Choroid plexus epithelial cell (primary cell): ENCODE measurements around the gene LINS1.

Source experiments
- DNase-seq: peaks from one replicate; pipeline ENCODE4 v3.0.0-alpha.2; 2010; ENCODE audit warnings: low read depth
- H3K4me3 ChIP-seq: 2 replicates; pipeline ENCODE4 v1.5.1; 2011; ENCODE audit warnings: low read depth, mild to moderate bottlenecking, control low read depth, low read length, moderate library complexity
- TF ChIP-seq, protein P1 (sequence below): conservative IDR thresholded peaks from 2 replicates; pipeline ENCODE4 v1.5.1; 2011; ENCODE audit warnings: low read depth, mild to moderate bottlenecking, control low read depth, inconsistent platforms, low read length, moderate library complexity

LINS1 gene

DNA sequence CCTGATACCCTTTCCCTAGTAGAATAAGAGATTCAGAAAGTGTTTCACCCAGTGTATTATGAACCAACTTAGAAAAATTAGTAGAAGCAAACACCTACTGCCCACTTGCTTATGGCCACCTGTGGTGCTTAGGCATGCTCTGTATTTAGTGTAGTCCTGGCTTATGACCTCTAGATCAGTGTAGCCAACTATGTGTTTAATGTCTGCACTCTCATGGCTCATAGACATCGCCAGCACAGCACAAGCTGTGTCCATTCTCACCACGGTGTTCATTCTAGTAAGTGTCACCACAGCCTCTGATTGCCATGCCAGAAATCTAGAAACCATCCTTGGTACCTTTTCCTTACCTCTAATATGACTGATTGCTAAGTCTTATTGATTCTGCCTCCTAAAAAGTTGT lies 14.7 kb upstream of the LINS1 start:
- no peak overlapping the region for H3K4me3 ChIP-seq
- TF ChIP-seq, protein P1, sequence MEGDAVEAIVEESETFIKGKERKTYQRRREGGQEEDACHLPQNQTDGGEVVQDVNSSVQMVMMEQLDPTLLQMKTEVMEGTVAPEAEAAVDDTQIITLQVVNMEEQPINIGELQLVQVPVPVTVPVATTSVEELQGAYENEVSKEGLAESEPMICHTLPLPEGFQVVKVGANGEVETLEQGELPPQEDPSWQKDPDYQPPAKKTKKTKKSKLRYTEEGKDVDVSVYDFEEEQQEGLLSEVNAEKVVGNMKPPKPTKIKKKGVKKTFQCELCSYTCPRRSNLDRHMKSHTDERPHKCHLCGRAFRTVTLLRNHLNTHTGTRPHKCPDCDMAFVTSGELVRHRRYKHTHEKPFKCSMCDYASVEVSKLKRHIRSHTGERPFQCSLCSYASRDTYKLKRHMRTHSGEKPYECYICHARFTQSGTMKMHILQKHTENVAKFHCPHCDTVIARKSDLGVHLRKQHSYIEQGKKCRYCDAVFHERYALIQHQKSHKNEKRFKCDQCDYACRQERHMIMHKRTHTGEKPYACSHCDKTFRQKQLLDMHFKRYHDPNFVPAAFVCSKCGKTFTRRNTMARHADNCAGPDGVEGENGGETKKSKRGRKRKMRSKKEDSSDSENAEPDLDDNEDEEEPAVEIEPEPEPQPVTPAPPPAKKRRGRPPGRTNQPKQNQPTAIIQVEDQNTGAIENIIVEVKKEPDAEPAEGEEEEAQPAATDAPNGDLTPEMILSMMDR, result no peak
- DNase-seq, result no peak

DNA sequence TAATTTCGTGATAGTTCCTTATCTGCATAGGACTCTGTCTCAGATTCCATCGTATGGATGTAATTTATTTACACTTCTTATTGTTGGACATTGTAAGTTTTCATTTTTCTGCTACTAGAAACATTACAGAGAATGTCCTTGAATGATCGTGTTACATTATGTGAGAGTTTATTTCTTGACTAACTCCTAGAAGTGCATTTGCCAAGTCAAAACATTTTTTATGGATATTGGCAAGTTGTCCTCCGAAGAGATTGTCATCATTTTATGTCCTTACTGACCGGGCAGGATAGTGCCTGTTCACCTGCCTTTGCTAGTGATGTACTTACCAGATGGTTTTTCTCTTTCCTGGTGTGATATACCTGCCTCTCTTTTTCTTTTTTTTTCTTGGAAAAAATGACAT lies 13.8 kb upstream of the LINS1 start:
- no peak for DNase-seq
- TF ChIP-seq, protein P1, result no peak
- no peak overlapping the region for H3K4me3 ChIP-seq

DNA sequence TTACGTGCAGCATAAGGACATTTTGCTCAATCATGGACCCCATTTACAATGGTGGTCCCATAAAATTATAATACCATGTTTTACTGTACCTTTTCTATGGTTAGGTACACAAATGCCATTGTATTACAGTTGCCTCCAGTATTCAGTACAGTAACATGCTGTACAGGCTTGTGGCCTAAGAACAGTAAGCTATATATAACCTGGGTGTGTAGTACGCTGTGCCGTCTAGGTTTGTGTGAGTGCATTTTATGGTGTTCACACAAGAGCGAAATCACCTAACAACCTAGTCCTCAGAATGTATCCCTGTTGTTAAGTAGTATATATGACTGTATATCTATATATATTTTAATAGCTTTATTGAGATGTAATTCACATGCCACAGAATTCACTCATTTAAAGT lies 12.9 kb upstream of the LINS1 start:
- H3K4me3 ChIP-seq, result no peak overlapping the region
- TF ChIP-seq, protein P1, result no peak
- DNase-seq, result no peak

DNA sequence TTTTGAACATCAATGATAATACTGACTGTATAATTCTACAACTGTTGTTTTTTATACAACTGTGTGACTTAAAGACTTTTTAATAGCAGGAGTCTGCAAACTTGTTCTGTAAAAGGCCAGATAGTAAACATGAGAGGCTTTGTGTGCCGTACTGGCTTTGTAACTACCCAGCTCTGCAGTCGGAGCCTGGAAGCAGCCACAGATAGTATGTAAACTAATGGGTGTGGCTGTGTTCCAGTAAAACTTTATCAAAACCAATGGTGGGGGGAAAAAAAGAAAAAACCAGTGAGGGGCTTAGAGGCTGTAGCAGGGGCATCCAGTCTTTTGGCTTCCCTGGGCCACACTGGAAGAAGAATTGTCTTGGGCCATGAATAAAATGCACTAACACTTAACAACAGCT lies 12.4 kb upstream of the LINS1 start:
- H3K4me3 ChIP-seq, result no peak overlapping the region
- no peak for DNase-seq
- TF ChIP-seq, protein P1, result no peak

DNA sequence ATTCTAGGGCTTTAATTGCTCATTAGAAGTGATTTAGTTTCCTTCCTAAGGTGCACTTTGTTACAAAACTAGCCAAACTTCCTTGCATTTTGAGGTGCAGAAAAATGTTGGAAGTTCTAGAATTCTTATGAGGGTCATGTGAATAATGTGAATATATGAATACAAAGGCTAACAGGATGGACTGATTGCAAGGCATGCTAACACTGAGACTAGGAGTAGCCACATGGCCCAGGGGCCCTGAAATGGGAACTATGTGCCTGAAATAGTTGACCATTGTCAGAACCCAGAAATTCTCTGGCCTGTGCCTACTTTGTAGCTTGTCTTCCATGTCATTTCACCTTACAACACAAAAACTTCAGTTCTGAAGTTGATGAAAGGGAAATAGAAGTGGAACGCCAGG lies 11.2 kb upstream of the LINS1 start:
- DNase-seq, result no peak
- H3K4me3 ChIP-seq, result no peak overlapping the region
- TF ChIP-seq, protein P1, result no peak

DNA sequence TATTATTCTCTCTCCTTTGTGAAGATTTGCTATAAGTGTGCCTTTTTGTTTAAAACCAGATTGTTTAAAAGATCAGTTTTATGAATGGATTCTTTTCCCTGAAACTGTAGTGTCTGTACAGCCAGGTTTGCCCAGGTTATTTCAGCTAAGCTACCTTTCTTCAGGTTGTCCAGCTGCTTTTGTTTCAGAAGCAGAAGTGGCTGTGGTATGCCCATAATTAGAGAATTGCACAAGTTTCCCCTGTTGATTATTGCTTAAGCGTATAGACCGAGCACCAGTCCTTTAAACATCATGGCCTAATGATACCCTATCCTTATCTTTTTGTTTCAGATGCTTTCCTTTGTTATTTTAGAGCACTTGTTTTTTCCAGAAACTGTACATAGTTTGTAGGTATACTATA lies 10.6 kb upstream of the LINS1 start:
- TF ChIP-seq, protein P1, result no peak
- no peak overlapping the region for H3K4me3 ChIP-seq
- DNase-seq, result no peak

DNA sequence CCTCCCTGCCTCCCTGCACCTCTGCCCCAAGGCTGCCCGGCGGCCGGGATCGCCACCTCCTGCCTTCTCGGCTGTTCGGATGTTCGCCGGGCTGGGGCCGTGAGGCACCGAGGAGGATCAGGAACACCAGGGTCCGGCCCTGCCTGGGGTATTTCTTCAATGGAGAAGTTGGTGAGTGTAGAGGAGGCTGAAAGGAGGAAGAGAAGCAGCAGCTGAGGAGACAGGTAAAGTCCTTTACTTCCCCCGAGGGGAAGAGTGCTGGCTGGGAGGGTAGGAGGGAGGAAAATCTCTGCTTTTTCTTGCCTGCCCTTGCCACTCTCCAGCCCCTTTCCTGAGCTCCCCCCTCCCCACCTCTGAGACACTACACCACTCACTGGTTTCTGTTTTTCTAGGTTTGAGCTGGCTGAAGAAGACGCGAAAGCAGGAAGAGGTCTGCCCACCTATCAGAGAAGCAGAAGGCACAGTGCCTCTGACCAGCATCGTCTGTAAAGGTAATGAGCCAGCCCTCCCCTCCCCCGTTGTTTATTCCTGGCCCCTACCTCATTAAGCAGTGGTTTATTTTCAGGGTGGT lies 924 bp upstream of the LINS1 start:
- TF ChIP-seq, protein P1, result no peak

More for the DNA sequence above, 924 bp upstream of the LINS1 start:
- peak overlapping the region; percentile 92 for H3K4me3 ChIP-seq
- peak; percentile 60 for DNase-seq
